ENCODE data around the gene INPP4A.
"Not testable (repeated sequence)": the region's sequence is repeated elsewhere in the genome, so short reads cannot be mapped to it uniquely, and the experiment has no call there.

Gene INPP4A

DNA sequence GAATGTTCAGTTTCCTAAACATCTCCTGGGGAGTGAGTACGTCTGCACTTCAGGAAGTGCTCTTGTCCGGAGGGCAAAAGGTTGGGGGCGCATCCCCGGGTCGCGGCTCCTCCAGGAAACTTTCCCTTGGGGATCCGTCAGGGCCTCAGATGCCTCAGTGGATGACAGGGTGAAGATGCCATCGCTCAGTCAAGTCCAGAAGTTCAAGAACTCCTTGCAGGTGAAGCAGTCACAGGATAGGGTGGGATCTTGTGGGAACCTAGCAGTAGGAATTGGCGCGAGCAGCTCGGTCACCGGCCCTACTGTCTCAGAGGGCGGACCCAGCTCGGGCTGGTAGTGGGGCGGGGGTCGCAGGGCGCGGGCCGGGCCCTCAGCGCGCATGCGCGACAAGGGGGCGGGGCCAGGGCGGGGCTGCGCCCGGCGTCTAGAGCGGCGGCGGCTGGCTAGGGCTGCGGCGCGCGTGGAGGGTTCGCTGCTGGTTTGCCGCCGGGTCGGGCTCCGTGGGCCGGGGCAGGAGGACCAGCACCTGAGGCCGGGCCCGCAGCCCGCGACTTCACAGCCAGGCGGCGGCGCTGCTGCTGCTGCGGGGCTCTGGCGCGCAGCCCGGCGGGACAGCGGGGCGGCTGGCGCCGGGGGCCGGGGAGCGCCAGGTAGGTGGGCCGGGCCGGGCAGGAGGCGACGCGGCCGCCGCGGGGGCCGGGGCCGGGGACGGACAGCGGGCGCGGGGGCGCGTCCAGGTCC, at the start of gene INPP4A:
Gene INPP4A (plus strand): TSS at position 423 of the 741 bp plus-strand sequence. CDS start 75,191 bp downstream, outside the sequence.
- peak; percentile 61 to 84 for DNase-seq

DNA sequence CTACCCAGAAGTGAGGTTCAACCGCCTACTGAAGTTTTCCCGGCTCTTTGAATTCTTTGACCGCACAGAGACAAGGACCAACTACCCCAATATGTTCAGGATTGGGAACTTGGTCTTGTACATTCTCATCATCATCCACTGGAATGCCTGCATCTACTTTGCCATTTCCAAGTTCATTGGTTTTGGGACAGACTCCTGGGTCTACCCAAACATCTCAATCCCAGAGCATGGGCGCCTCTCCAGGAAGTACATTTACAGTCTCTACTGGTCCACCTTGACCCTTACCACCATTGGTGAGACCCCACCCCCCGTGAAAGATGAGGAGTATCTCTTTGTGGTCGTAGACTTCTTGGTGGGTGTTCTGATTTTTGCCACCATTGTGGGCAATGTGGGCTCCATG, 48.7 kb upstream of the INPP4A start:
- DNase-seq: no peak

DNA sequence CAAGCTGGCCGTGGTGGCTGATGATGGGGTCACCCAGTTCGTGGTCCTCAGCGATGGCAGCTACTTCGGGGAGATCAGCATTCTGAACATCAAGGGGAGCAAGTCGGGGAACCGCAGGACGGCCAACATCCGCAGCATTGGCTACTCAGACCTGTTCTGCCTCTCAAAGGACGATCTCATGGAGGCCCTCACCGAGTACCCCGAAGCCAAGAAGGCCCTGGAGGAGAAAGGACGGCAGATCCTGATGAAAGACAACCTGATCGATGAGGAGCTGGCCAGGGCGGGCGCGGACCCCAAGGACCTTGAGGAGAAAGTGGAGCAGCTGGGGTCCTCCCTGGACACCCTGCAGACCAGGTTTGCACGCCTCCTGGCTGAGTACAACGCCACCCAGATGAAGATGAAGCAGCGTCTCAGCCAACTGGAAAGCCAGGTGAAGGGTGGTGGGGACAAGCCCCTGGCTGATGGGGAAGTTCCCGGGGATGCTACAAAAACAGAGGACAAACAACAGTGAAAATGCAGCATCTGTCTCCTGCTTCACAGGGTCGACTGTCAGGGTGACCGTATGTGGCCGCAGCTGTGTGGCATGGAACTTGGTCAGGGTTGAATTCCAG, 47.8 kb upstream of the INPP4A start:
- no peak for DNase-seq

DNA sequence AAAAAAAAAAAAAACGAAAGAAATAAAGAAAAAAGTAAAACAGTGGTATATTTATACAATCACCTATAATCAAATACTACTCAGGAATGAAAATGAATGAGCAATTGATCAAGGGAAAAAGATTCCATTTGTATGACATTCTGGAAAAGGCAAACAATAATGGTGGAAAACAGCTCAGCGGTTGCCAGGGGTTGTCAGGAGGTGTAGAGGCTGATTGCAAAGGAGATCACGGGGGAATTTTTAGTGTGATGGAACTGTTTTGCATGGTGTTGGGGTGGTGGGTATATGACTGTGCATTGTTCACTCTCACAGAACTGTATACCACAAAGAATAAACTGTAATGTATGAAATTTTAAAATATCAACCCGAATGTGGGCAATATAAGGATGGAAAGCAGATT, 45.5 kb upstream of the INPP4A start:
- DNase-seq: no peak

DNA sequence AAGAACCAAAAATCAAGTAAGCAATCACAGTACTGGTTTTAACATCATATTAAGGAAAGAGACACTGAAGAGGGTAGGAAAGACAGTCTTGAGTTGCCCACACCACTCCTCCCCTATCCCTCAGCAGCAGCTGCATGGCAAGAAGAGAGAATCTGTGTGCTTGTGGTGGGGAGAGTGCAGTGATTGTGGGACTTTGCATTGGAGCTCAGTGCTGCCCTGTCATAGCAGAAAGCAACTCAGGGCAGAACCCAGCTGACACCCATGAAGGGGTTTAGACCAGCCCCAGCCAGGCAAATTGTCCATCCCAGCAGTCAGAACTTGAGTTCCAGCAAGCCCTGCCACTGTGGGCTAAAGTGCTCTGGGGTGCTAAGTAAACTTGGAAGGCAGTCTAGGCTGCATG, 40.8 kb upstream of the INPP4A start:
- no peak for DNase-seq

DNA sequence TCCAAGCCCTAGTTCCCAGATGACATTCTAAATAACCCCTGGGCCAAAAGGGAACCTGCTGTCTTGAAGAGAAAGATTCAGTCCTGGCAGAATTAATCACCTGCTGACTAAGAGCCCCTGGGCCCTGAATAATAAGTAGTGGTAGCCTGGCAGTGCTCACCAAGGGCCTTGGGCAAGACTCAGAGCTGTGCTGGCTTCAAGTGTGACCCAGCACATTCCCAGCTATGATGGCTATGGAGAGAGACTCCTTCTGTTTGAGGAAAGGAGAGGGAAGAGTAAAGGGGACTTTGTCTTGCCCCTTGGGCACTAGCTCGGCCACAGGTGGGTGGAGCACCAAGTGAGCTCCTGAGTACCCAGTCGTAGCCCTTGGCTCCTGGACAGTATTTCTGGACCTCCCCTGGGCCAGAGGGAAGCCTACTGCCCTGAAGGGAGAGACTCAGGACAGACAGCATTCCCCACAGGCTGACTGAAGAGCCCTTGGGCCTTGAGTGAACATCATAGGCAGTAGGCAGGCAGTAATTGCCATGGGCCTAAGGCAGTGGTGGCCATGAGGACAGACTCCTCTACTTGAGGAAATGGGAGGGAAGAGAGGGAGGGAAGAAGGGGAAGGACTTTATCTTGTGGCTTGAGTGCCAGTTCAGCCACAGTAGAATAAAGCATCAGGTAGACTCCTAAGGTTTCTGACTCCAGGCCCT, 40.0 kb upstream of the INPP4A start:
- DNase-seq: no peak

DNA sequence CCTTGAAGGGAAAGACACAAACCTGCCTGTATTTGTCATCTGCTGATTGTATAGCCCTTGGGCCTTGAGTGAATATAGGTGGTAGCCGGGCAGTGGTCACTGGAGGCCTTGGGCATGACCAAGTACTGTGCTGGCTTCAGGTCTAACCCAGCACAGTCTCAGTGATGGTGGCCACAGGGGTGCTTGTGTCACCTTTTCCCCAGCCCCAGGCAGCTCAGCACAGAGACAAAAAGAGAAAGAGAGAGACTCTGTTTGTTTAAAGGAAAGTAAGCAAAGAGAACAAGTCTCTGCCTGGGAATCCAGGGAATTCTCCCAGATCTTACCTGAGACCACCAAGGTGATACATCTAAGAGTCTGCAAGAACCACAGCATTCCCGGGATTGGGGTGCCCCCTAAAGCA, 39.4 kb upstream of the INPP4A start:
- no peak for DNase-seq

DNA sequence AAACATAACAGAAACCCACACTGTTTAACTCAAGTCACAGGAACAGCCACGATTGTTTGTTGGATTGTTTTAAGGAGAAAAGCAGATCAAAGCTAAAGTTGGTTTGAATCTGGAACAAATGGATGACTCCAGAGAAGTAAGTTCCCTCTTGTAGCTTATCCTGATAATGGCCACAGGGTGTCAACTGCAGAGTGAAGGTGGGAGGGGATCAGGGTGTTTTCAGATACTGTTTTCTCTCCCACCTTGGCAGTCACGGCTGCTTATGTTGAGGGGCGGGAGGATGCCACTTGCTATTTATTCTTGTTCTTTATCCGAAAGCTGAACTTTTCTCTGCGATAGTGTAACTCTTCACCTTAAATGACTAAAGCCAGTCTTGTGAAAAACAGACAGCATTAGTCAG, 36.5 kb upstream of the INPP4A start:
- DNase-seq: no peak

DNA sequence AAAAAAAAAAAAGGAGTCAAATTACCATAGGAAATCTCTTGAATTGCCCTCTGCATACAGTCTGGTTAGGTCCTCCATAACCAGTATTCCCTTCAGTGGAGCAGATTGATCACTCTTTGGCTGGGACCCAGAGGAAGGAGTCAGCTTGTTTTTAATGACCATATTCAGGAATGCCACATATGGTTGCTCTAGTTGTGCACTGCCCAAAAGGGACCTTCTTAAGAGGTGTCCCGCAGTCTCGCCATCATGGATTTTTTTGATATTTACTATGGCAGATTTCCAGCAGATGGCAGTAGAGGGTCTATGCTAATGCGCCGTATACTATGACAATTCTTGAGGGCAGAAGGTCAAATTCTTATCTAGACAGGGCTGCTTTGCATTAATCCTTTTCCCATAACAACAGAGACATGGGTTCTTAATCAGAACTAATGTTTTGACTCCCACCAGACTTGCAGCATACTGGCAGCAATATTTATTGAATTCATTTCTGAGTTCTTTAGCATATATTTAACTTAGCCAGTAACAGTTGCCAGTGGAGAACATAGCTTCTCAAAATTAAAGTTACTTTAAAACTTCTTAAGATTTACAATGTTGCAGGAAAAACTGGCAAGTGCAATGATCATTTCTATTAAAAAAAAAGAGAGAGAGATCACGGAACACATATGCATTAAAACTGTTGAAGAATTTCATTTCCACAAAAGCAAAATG, 31.8 kb upstream of the INPP4A start:
- peak; percentile 5 to 29 for DNase-seq

DNA sequence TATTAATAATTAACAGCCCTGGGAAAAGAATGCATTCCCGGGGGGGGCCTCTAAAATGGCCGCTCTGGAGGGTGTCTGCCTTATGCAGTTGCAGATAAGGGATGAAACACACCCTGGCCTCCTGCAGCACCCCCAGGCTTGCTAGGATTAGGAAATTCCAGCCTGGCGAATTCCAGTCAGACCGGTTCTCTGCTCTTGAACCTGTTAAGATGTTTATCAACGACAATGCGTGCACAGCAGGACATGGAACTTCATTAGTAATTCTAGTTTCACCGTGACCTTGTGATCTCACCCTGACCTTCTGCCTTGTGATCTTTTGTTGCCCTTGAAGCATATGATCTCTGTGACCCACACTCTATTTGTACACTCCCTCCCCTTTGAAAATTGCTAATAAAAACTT, 30.4 kb upstream of the INPP4A start:
- DNase-seq: not testable (repeated sequence)

DNA sequence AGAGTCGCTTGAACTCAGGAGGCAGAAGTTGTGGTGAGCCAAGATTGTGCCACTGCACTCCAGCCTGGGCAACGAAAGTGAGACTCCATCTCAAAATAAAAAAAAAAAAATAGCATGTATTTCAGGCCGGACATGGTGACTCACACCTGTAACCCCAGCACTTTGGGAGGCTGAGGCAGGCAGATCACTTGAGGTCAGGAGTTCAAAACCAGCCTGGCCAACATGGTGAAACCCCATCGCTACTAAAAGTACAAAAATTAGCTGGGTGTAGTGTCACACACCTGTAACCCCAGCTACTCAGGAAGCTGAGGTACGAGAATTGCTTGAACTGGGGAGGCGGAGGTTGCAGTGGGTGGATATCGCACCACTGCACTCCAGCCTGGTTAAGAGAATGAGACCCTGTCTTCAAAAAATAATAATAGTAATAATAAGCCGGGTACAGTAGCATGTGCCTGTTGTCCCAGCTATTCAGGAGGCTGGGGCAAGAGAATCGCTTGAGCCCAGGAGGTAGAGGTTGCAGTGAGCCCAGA, 28.9 kb upstream of the INPP4A start:
- DNase-seq: not testable (repeated sequence)

DNA sequence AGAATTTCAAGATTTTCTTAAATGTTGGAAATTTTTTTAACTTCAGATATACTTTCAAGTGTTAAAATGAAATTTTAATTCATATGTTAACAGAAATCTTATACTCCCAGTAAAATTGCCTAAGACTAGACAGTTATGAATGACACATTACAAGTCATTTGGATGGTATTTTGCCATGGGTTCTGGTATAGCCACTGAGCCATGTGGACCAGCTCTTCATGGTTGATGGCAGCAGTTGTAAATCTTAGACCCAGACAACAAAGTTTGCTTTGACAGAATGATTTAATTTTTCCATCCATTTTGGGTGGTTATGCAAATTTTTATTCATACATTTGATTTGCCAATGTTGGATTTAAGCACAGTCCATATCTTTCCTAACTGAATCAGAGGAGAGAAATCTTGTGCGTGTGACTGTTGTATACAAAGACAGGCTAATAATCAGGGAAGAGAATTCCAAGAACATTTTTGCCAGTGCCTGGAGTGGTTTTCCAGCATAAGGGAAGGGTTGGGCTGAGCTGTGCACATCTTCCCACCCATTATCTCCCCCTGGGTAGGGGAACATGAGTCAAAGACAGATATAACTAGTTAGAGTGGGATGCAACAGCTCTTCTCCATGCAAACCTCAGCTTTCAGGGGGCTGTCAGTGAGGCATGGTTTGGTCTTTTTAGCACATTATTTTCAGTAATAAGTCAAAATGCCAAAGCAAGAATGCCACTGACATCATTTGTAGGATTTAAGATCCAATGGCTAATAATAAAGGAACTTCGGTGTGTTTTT, 28.1 kb upstream of the INPP4A start:
- no peak for DNase-seq

DNA sequence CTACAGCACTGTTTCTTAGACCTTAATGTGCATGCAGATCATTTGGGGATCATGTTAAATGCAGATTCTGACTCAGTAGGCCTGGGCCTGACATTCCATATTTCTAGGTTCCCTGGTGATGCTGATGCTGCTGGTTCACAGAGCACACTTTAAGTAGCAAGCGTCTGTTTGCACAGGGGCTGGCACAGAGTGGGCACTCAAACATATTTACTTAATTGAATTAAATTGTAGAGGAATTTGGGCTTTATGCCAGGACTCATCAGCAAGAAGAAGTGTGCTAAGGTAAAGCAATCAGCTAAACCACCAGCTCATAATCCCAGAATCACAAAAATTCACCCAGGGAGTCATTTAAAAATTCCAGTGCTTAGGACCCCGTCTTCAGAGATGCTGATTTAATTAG, 25.1 kb upstream of the INPP4A start:
- DNase-seq: no peak

DNA sequence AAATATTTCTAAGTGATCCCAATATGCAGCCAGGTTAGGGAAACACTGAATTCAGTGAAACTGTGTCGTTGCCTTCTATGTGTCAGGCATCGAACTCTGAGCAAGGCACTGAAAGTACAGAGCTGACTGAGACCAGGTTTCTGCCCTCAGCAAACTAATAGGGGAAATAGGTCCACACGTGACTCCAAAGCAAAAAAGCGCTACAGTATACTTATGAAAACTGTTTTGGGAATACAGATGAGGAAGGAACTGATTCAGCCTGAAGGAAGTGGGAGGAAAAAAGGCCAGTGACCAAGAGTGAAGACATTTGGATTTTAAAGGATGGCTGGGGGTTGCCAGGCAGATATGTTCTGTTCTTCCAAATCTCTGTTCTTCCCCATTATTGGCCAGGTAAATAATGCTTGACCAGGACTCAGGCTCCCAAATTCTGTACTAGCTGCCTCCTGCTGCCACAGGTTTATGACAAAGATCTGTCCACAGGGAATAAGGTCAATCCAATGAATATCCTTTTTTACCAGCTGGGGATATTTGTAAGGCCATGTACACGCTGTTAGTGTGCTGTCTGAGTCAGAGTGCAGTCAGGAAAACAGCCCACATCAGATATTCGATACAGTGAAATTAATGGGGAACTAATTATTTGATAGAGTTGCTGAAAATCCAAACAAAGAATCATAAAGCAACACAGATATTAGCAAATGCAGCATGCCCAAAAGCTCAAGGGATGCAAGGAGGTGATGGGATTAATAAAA, 24.5 kb upstream of the INPP4A start:
- no peak for DNase-seq

DNA sequence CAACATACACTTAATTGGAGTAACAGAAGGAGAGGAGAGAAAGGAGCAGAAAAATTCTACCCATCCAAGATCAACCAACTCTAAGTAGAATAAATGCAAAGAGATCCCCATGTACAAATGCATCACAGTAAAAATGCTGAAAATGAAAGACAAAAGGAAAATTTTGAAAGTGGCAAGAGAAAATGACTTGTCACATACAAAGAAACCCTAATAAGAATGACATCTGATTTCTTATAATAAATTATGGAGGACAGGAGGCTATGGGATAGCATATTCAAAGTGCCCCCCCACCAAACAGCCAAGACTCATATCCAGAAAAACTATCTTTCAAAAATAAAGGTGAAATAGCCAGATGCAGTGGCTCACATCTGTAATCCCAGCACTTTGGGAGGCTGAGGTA, 22.2 kb upstream of the INPP4A start:
- no peak for DNase-seq

DNA sequence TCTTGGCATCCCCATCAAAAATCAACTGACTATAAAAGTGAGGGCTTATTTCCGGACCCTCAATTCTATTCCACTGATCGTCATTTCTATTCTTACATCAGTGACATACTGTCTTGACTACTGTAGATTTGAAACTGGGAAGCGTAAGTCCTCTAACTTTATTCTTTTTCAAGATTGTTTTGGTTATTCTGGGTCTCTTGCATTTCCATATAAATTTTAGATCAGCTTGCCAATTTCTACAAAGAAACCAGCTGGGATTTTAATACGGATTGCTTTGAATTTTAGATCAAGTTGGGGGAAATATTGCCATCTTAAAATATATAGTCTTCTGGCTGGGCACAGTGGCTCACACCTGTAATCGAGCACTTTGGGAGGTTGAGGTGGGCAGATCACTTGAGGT, 17.9 kb upstream of the INPP4A start:
- no peak for DNase-seq

DNA sequence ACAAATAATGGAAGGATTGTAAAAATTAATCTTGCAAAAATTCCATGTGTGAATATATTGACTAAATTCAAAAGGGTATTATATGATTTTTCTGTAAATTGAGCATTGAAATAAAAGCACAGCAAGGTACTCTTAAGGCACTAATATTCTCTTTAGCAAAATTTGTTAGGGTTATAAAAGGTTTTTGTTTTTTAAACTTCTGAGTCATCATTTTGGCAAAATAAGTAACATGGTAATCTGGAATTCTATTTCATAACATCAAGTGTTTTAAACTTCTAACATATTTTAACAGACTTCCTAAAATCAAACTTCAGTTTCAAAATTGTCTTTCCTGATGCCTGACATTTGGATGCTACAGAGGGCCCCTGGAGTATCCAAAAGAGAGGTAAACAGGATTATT, 12.5 kb upstream of the INPP4A start:
- DNase-seq: no peak

DNA sequence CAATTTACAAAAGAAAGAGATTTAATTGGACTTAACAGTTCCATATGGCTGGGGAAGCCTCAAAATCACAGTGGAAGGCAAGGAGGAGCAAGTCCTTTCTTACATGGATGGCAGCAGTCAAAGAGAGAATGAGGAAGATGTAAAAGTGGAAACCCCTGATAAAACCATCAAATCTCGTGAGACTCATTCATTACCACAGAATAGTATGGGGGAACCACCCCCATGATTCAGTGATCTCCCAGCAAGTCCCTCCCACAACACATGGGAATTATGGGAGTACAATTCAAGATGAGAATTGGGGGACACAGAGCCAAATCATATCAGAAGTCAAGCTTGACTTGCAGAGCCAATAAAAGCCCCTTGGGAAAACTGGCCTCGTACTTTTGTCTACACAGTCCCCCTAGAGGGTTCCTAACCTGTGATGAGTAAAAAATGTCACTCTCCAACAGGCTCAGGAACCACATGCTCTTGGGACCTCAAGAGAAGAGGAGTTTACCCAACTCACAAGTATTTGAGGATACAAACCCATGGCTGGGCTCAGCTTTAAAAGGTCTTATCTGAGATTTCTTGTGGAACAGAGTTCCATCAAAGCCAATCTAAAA, 11.2 kb upstream of the INPP4A start:
- DNase-seq: no peak

DNA sequence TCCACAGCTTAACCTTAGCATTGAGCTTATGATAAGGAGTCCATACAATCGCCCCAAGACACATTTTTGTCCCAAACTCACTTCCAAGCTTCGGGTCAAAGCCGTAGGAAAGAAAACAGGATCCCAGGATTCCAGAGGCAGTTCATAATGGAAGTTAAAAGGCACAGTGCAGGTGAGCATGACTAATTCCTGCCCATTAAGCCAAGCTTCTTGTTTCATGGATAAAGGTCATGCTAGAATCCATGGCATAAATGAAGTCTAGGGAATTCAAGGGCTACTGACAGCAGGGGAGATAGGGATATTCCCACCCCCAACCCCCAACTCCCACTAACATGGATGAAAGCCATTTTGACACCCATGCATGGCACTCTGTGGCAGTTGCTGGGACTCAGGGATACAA, 10.2 kb upstream of the INPP4A start:
- no peak for DNase-seq

DNA sequence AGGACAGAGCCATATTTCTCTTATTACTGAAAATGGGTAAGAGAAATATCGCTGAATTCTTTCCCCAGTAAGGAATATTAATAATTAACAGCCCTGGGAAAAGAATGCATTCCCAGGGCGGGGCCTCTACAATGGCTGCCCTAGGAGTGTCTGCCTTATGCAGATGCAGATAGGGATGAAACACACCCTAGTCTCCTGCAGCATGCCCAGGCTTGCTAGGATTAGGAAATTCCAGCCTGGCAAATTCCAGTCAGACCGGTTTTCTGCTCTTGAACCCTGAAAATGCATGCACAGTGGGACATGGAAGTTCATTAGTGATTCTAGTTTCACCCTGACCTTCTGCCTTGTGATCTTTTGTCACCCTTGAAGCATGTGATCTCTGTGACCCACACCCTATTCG, 9.0 kb upstream of the INPP4A start:
- not testable (repeated sequence) for DNase-seq

DNA sequence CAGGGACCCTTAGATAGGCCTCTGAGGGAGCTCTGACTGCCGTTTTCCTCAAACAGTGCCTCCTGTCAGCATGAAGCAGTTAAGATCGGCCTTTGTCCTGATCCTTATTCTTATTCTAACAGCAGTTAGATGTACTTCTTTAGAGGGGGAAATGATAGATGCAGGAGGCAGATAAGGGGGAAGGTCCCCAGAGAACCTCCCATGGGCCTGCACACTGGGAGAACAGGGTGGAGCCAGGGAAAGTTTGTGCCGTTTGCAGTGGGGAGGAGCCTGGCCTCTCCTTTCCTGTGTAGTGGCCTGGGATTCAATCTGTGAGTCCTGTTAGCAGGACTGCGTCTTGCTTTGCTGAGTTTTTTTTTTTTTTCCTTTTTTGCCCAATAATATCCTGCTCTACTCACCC, 7.9 kb upstream of the INPP4A start:
- no peak for DNase-seq
